Stimulated activated CD4-positive, alpha-beta T cell treated with anti-CD3 and anti-CD28 coated beads, Interleukin-1b, Interleukin-23, amount 100 ng/mL, for 1 hour (primary cell): ENCODE measurements around the gene AGPAT3.

Source experiments
- DNase-seq, 2 donors: peaks; one replicate each; pipeline ENCODE4 v3.0.0-alpha.2; 2020; ENCODE audit warnings: low read depth in 2 of 2

The AGPAT3 gene

GRCh38 chr21:44018813-44019567 lies 154.0 kb downstream of the AGPAT3 start:
- DNase-seq, result no peak

GRCh38 chr21:44019568-44019958 lies 154.5 kb downstream of the AGPAT3 start:
- DNase-seq, result no peak

DNA sequence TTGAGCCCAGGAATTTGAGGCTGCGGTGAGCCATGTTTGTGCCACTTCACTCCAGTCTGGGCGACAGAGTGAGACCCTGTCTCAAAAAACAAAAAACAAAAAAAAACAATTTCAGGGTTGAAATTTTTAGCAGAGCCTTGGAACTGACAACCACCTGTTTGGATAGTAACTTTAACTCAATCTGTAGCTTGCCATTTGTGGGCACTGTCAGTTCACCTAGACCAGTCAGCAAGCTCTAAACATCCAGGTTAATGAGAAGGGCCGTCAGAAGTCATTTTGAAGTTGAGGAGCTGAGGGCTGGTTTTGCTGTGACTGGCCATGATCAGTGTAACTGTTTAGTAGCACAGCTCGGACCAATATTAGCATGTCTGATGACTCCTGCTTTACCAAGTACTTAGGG lies 155.5 kb downstream of the AGPAT3 start:
- no peak for DNase-seq

DNA sequence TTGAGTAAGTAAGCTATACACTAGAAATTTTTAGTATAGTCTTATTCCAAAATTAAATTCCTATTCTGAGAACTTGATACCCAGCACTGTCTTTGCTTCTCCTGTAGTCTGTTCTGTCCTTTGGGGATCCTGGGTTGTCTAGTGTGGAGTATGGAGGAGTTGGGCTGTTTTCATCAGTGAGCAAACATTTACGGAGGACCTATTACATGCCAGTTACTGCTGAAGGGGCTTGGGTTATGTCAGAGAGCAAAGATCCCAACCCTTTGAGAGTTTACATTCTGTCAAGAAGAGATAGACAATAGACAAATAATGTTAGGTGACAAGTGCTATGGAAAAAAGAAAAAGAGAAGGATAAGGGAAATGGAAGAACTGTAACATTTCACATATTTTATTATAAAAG lies 156.0 kb downstream of the AGPAT3 start:
- no peak for DNase-seq

GRCh38 chr21:44024257-44024656 lies 159.2 kb downstream of the AGPAT3 start:
- DNase-seq, result no peak

GRCh38 chr21:44024887-44025353 lies 159.9 kb downstream of the AGPAT3 start:
- no peak for DNase-seq

DNA sequence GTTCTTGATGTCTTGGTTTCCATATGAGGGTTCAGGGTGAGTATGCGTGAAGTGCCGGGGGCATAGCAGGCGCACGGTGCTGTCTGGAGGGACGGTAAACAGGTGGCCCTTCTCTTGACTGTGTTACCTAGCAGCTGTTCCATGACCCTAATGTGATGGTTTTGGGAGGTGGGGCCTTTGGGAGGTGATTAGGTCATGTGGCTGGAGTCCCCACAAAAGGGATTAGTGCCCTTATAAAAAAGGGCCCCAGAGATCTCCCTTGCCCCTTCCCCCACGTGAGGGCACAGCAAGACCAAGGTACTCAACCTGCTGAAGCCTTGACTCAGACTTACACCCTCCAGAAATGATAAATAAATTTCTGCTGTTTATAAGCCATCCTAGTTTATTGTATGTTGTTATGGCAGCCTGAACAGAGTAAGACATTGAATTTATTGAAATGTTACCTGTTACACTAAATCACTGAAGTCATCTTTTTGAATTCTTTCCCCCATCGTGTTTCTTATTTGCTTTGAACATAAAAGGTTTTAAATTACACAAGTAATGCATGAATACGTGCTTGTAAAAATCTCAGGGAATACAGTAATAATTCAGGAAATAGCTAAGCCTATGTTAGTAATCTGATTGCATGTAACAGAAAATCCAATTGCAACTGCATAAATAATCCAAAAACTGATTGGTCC lies 162.7 kb downstream of the AGPAT3 start:
- DNase-seq, result no peak

DNA sequence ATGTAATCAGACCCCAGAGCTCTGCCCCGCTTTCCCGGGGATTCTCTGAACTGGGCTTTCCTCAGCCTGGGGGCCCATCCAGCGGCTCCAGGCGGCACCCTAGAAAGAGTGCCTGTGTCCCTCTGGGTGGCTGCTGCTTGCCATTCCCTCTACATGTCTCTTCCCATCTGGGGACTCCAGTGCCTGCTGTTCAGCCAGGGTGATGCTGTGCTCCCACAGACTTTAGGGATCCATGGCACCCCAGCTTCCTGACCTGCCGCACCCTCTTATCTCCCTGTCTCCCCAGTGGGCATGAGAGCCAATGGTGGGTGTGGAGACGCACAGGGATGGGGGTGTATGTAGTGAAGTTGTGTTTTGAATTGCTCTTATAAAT lies 163.2 kb downstream of the AGPAT3 start:
- DNase-seq, result no peak

DNA sequence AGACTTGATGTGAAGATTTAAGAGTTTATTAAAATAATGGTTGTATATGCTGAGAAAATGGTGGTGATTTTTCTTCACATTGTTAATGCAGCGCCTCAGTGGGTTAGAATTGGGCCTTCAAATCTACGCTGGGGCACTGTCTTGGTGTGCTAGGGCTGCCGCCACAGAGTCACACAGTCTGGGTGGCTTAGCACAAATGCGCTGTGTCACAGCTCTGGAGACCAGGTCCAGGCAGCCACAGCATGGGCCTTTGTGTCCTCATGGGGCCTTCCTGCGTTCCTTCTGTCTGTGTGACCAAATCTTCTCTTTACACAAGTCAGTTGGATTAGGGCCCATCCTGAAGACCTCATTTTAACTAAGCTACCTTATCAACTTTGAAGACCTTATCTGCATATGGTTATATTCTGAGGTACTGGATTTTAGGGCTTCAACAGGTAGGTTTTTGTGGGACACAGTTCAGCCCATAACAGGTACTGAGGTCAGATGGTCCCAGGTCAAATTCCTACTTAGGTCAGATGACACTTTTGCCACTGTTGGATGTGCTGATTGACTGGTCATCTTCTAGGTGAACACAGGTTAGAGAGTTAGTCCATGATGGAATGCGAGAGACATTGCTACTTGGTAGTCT lies 164.6 kb downstream of the AGPAT3 start:
- no peak for DNase-seq

DNA sequence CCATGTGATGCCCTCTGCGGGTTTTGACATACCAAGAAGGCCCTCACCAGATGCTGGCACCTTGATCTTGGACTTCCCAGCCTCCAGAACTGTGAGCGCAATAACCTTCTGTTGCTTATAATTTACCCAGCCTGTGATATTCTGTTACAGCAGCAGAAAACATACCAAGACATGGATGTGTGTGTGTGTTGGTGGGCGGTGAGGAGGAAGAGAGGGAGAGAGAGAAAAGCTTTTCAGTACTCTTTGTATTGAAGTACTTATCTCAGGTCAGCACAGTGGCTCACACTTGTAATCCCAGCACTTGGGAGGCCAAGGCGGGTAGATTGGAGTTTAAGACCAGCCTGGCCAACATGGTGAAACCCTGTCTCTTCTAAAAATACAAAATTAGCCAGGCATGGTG lies 170.2 kb downstream of the AGPAT3 start:
- no peak for DNase-seq
